ENCODE results near the gene USP5. TPM values are rescaled to one million over a fixed set of nuclear protein-coding genes. Genes with fewer than 3 reads are reported as not detected.

The USP5 gene
- total RNA-seq, 6 experiments from 2014 or later = 149 to 211 (median 182) TPM

DNA sequence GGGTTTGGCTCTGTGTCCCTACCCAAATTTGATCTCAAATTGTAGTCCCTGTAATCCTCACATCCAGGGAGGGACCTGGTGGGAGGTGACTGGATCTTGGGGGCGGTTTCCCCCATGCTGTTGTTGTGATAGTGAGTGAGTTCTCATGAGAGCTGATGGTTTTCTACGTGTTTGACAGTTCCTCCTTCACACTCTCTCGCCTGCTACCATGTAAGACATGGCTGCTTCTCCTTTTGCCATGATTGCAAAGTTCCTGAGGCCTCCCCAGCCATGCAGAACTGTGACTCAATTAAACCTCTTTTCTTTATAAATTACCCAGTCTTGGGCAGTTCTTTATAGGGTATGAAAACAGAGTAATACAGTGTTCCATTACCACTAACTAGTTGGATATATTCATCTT is 42.4 kb downstream of the USP5 start:
- no peaks in the 10 kb centered on the region for H3K9me3 Mint-ChIP-seq
- 0 out of 2 replicates have a peak, but pooled peaks cover 4% of the 10 kb centered on the region for H3K36me3 Mint-ChIP-seq (ENCODE audit: low read depth)
- H3K4me3 Mint-ChIP-seq = no peak overlapping the region
- no peak overlapping the region for H3K27ac Mint-ChIP-seq
- TF ChIP-seq, protein P1, sequence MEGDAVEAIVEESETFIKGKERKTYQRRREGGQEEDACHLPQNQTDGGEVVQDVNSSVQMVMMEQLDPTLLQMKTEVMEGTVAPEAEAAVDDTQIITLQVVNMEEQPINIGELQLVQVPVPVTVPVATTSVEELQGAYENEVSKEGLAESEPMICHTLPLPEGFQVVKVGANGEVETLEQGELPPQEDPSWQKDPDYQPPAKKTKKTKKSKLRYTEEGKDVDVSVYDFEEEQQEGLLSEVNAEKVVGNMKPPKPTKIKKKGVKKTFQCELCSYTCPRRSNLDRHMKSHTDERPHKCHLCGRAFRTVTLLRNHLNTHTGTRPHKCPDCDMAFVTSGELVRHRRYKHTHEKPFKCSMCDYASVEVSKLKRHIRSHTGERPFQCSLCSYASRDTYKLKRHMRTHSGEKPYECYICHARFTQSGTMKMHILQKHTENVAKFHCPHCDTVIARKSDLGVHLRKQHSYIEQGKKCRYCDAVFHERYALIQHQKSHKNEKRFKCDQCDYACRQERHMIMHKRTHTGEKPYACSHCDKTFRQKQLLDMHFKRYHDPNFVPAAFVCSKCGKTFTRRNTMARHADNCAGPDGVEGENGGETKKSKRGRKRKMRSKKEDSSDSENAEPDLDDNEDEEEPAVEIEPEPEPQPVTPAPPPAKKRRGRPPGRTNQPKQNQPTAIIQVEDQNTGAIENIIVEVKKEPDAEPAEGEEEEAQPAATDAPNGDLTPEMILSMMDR (IDR thresholded peaks at IDR 0.05) = no peak
- peaks cover 15% of the 10 kb centered on the region for H3K4me1 Mint-ChIP-seq (ENCODE audit: low read depth)
- DNase-seq = no peak
- peaks cover 3% of the 10 kb centered on the region for H3K27me3 Mint-ChIP-seq (ENCODE audit: insufficient read depth)

DNA sequence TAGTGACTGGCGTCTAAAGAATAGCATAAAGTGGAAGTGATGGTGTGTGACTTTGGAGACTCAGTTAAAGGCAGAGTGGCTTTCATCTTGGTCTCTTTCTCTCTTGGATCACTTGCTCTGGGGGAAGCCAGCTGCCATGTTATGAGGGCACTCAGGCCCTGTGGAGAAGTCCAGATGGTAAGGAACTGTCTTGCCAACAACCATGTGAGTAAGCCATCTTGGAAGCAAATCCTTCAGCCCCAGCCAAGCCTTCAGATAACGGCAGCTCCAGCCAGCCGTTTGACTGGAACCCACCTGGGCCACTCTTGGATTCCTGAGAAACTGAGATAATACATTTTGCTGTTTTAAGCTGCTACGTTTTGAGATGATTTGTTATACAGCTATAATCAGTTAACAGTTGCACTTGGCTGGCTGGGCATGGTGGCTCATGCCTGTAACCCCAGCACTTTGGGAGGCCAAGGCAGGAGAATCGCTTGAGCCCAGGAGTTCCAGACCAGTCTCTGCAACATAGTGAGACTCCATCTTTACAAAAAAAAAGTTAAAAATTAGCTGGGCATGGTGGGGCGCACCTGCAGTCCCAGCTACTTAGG is 45.0 kb downstream of the USP5 start:
- H3K36me3 Mint-ChIP-seq (ENCODE audit: low read depth) = no peaks in the 10 kb centered on the region
- no peaks in the 10 kb centered on the region for H3K4me1 Mint-ChIP-seq (ENCODE audit: low read depth)
- H3K27me3 Mint-ChIP-seq (ENCODE audit: insufficient read depth) = peaks cover 3% of the 10 kb centered on the region
- H3K9me3 Mint-ChIP-seq = no peaks in the 10 kb centered on the region
- H3K4me3 Mint-ChIP-seq = no peak overlapping the region
- DNase-seq = no peak
- TF ChIP-seq, protein P1 (IDR thresholded peaks at IDR 0.05) = no peak
- no peak overlapping the region for H3K27ac Mint-ChIP-seq

DNA sequence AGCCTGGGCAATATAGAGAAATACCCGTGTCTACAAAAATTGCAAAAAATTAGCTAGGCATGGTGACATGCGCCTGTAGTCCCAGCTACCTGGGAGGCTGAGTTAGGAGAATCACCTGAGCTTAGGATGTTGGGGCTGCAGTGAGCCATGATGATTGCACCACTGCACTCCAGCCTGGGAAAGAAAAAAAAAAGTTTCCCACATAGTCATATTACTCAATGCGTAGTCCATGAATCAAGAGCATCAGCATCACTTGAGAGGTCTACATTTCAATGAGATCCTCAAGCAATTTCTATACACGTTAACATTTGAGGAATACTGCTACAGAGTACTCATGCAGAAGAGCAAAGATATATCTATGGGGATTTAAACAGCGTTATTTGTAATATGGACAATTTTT is 47.5 kb downstream of the USP5 start:
- no peaks in the 10 kb centered on the region for H3K4me1 Mint-ChIP-seq (ENCODE audit: low read depth)
- DNase-seq = no peak
- H3K27me3 Mint-ChIP-seq (ENCODE audit: insufficient read depth) = peaks cover 3% of the 10 kb centered on the region
- H3K36me3 Mint-ChIP-seq (ENCODE audit: low read depth) = no peaks in the 10 kb centered on the region
- no peak overlapping the region for H3K27ac Mint-ChIP-seq
- TF ChIP-seq, protein P1 (IDR thresholded peaks at IDR 0.05) = no peak
- H3K9me3 Mint-ChIP-seq = no peaks in the 10 kb centered on the region
- H3K4me3 Mint-ChIP-seq = no peak overlapping the region

DNA sequence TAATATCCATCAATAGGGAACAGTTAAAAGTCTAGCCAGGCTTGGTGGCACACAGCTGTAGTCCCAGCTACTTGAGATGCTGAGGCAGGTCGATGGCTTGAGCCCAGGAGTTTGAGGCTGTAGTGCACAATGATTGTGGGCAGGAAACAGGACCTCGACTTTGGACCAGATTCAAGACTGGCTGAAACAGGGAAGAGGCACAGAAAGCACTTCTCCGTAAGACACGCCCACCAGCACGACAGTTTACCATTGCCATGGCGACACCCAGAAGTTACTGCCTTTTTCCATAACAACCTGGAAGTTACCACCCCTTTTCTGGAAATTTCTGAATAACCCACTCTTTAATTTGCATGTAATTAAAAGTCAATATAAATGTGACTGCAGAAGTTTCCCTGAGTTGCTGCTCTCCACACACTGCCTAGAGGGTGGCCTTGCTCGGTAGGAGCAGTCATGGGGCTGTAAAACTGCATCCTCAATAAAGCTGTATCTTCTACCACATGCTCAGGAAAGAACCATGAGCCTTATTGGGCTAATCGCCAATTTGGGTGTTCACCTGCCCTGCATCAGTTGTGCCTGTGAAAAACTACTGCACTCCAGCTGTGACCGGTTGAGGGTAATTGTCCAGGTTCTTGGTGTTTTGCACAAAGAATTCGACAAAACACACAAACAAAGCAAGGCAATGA is 48.0 kb downstream of the USP5 start:
- DNase-seq = no peak
- Mint-ChIP-seq H3K27me3 (ENCODE audit: insufficient read depth) (peaks cover 3% of the 10 kb centered on the region), H3K36me3 (ENCODE audit: low read depth) (no peaks in the 10 kb centered on the region), H3K4me1 (ENCODE audit: low read depth) (no peaks in the 10 kb centered on the region), H3K9me3 (no peaks in the 10 kb centered on the region), H3K27ac (no peak overlapping the region), H3K4me3 (no peak overlapping the region)
- TF ChIP-seq, protein P1 (IDR thresholded peaks at IDR 0.05) = no peak

DNA sequence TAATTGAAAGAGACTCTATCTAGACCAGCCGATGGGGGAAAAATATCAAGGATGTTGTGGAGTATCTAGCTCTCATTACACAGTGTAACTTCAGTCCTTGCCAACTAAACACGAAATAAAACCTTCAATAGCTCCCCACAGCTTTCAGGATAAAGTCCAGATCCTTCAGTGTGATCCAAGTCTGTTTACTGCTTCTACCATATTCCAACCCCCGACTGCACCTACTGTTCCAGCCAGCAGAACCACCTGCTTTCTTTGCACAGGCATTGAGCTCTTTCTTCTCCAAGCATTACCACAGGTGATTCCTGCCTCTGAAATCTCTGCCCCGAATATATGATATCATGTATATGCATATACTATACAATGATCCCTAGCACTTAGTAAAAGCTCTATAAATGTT is 50.5 kb downstream of the USP5 start:
- H3K36me3 Mint-ChIP-seq (ENCODE audit: low read depth) = no peaks in the 10 kb centered on the region
- H3K27me3 Mint-ChIP-seq (ENCODE audit: insufficient read depth) = no peaks in the 10 kb centered on the region; the same call in 1 of the 2 replicates
- H3K27ac Mint-ChIP-seq = no peak overlapping the region
- TF ChIP-seq, protein P1 (IDR thresholded peaks at IDR 0.05) = no peak
- H3K9me3 Mint-ChIP-seq = no peaks in the 10 kb centered on the region
- H3K4me1 Mint-ChIP-seq (ENCODE audit: low read depth) = no peaks in the 10 kb centered on the region
- DNase-seq = no peak
- H3K4me3 Mint-ChIP-seq = no peak overlapping the region
